K562 (cell line): Measurements from ENCODE around the gene CMIP. TPM values are rescaled to one million over a fixed set of nuclear protein-coding genes. Genes with fewer than 3 reads are reported as not detected.

Source experiments
- ATAC-seq: fragments of 200-7000 bp; cut with Tn5 transposase; 3 replicates; pipeline ENCODE4 v1.9.1; 2020; ENCODE audit warnings: moderate library complexity
- BruUV-seq: library from RNA; stranded (reverse); fragments of 400-500 nt; replicated peaks from 2 replicates; lab custom pipeline; 2021; lab: Mats Ljungman, UMichigan
- CTCF ChIA-PET: fragments of 300-600 bp; formaldehyde crosslinking; extraction: SDS; loops from one replicate; lab custom pipeline; 2021; ENCODE audit warnings: low intra/inter-chr PET ratio; lab: Yijun Ruan, JAX
- POLR2A ChIA-PET: fragments of 300-600, 350-650 bp; sonication (Branson Sonifier 250); formaldehyde crosslinking; extraction: SDS; loops from one replicate; lab custom pipeline; 2021; ENCODE audit warnings: antibody characterized with exemption, inconsistent platforms; lab: Yijun Ruan, JAX
- DNase-seq, 4 experiments: peaks; one replicate each; pipeline versions ENCODE4 v3.0.0 to v3.0.0-alpha.2; 2011 to 2018; ENCODE audit warnings: low spot score in 3 of 4, mixed read lengths in 3 of 4; ENCODE audit errors: extremely low read depth in 1 of 4
- FAIRE-seq: peaks from 2 replicates; lab custom pipeline; 2011; peaks lifted over from hg19 to GRCh38; lab: Jason Lieb, UNC
- H2AFZ ChIP-seq: 2 replicates; pipeline ENCODE4 v1.6.0; 2011; ENCODE audit warnings: low read depth, low read length, control low read depth, inconsistent platforms
- H3K27ac ChIP-seq: fragments of 200-600 bp; 3 replicates; pipeline ENCODE4 v1.8.0; 2011; ENCODE audit warnings: low read depth, mild to moderate bottlenecking, control low read depth, inconsistent platforms, low read length, moderate library complexity, mixed read lengths; ENCODE audit errors: extremely low read depth
- H3K27me3 ChIP-seq, 2 experiments: fragments of 300-600 bp in 1 of 2; 2 replicates in 1 of 2; 3 replicates in 1 of 2; pipeline versions ENCODE4 v1.6.0 to v1.8.0; 2011; ENCODE audit warnings: inconsistent platforms in 2 of 2, low read length in 2 of 2, mild to moderate bottlenecking in 1 of 2, mixed read lengths in 1 of 2, moderate library complexity in 1 of 2; ENCODE audit not compliant: control insufficient read depth in 2 of 2, insufficient read depth in 2 of 2
- H3K36me3 ChIP-seq: fragments of 300-600 bp; 3 replicates; pipeline ENCODE4 v1.8.0; 2011; ENCODE audit warnings: mild to moderate bottlenecking, low read length, inconsistent platforms; ENCODE audit not compliant: control insufficient read depth, insufficient read depth
- H3K4me1 ChIP-seq, 2 experiments: fragments of 200-600 bp in 1 of 2; replicated peaks in 1 of 2; 2 replicates in 1 of 2; 3 replicates in 1 of 2; pipeline versions ENCODE4 v1.5.1 to v1.8.0; 2011; ENCODE audit warnings: inconsistent platforms in 2 of 2, low read length in 2 of 2, mild to moderate bottlenecking in 1 of 2, mixed read lengths in 1 of 2, moderate library complexity in 1 of 2; ENCODE audit not compliant: control insufficient read depth in 2 of 2, insufficient read depth in 2 of 2
- H3K4me2 ChIP-seq: 2 replicates; pipeline ENCODE4 v1.6.1; 2011; ENCODE audit warnings: low read length, control low read depth, inconsistent platforms, mixed read lengths; ENCODE audit not compliant: insufficient read depth
- H3K4me3 ChIP-seq: fragments of 200-600 bp; sonication (generic), shearing (Covaris generic); 2 replicates; pipeline ENCODE4 v1.5.1; 2016; ENCODE audit warnings: control low read depth, inconsistent platforms
- H3K79me2 ChIP-seq: fragments of 200-600 bp; 3 replicates; pipeline ENCODE4 v1.8.0; 2011; ENCODE audit warnings: low read length, inconsistent platforms; ENCODE audit not compliant: control insufficient read depth, insufficient read depth
- H3K9ac ChIP-seq, 2 experiments: 2 replicates each; pipeline versions ENCODE4 v1.6.0 to v1.6.1; 2011; ENCODE audit warnings: low read depth in 2 of 2, low read length in 2 of 2, control low read depth in 1 of 2, inconsistent platforms in 1 of 2, mild to moderate bottlenecking in 1 of 2, mixed read lengths in 1 of 2; ENCODE audit not compliant: insufficient read depth in 1 of 2
- H3K9me1 ChIP-seq: one replicate; pipeline ENCODE4 v1.6.0; 2011; ENCODE audit warnings: inconsistent platforms, mild to moderate bottlenecking, low read length, moderate library complexity; ENCODE audit not compliant: control insufficient read depth, insufficient read depth
- H3K9me3 ChIP-seq: replicated peaks from 2 replicates; pipeline ENCODE4 v1.5.1; 2011; ENCODE audit warnings: low read depth, low read length, inconsistent platforms; ENCODE audit not compliant: control insufficient read depth, insufficient read depth
- H4K20me1 ChIP-seq: replicated peaks from 2 replicates; pipeline ENCODE4 v1.6.1; 2011; ENCODE audit warnings: low read length, inconsistent platforms, mixed read lengths; ENCODE audit not compliant: control insufficient read depth, insufficient read depth
- CBX5 ChIP-seq: IDR thresholded peaks from 2 replicates; pipeline ENCODE4 v1.6.1; 2014; ENCODE audit warnings: low read depth, borderline replicate concordance
- ETS2 ChIP-seq: IDR thresholded peaks from 2 replicates; pipeline ENCODE4 v1.6.1; 2016; ENCODE audit warnings: borderline replicate concordance, missing genetic modification characterization, mild to moderate bottlenecking, moderate library complexity, missing compliant biosample characterization; ENCODE audit not compliant: poor library complexity, severe bottlenecking
- FOSL1 ChIP-seq: fragments of 200-800 bp; sonication (Bioruptor generic); conservative IDR thresholded peaks from 2 replicates; pipeline ENCODE4 v1.6.1; 2016; ENCODE audit warnings: missing genetic modification characterization, missing compliant biosample characterization
- POLR2G ChIP-seq: fragments of 200-400 bp; formaldehyde crosslinking; IDR thresholded peaks from 2 replicates; pipeline ENCODE4 v1.6.1; 2017; ENCODE audit warnings: low read depth, mild to moderate bottlenecking, antibody characterized with exemption, low read length, moderate library complexity
- SOX6 ChIP-seq: fragments of 450-650 bp; IDR thresholded peaks from 2 replicates; pipeline ENCODE4 v1.6.1; 2014; ENCODE audit warnings: mild to moderate bottlenecking
- ZFP36 ChIP-seq: fragments of 150-350 bp; IDR thresholded peaks from 2 replicates; pipeline ENCODE4 v1.6.1; 2018; ENCODE audit warnings: low read length, low read depth; ENCODE audit not compliant: partially characterized antibody
- ZKSCAN3 ChIP-seq: fragments of 250-450 bp; sonication (Bioruptor Pico); IDR thresholded peaks from 2 replicates; pipeline ENCODE4 v1.4.0; 2020
- ZNF124 ChIP-seq: sonication (generic); formaldehyde crosslinking; IDR thresholded peaks from 2 replicates; pipeline ENCODE4 v1.8.1; 2022; ENCODE audit warnings: missing genetic modification reagents
- ZNF707 ChIP-seq: fragments of 250-450 bp; sonication (Bioruptor Pico); conservative IDR thresholded peaks from 2 replicates; pipeline ENCODE4 v1.8.0; 2022; ENCODE audit warnings: inconsistent platforms, mild to moderate bottlenecking, moderate library complexity
- WGBS: fragments of 100-300 bp; shearing (Covaris generic); methylation state at CpG from one replicate; pipeline ENCODE4 v1.1.6; 2016; ENCODE audit warnings: low coverage, mixed read lengths; ENCODE audit not compliant: insufficient coverage; ENCODE audit errors: missing lambda C conversion rate; 5-methylcytosine and 5-hydroxymethylcytosine counted together
- in situ Hi-C: fragments of 300-500 bp; cut with MboI; formaldehyde crosslinking; loops from 4 replicates; pipeline ENCODE4 v1.15.0; 2018; ENCODE audit warnings: inconsistent platforms, mixed read lengths
- intact Hi-C: fragments of 100-400 bp; cut with micrococcal nuclease; formaldehyde crosslinking; loops from 2 replicates; pipeline ENCODE4 v1.14.2; 2022
- polyA plus RNA-seq, 8 experiments: library from polyadenylated mRNA; depleted of rRNA in 4 of 8; stranded (reverse) in 5 of 8; unstranded in 3 of 8; fragments of >200 nt; fragmentation: Nextera tagmentation in 2 of 8; fragmentation: Illumina TruSeq in 1 of 8; extraction: Ambion mirVana in 2 of 8; extraction: Trizol in 1 of 8; gene quantifications; 2 replicates each; pipeline versions ENCODE4 v1.2.1 to v1.2.3, GENCODE V29; 2011 to 2014; ENCODE audit warnings: inconsistent platforms in 1 of 8, missing spikeins in 1 of 8
- total RNA-seq, 7 experiments: library from RNA; depleted of rRNA in 6 of 7; stranded (reverse); fragments of >200 nt in 6 of 7; fragmentation: Illumina TruSeq in 2 of 7; extraction: Trizol in 2 of 7; gene quantifications; 2 replicates each; pipeline versions ENCODE4 v1.2.1 to v1.2.3, GENCODE V29; 2011 to 2021; ENCODE audit warnings: low replicate concordance in 1 of 7

CMIP gene
- total and polyA plus RNA-seq, 9 of the 15 experiments (the other 6 are each of a cell fraction or from before 2014, with no cell fraction given) = 0.94 to 82.5 (median 10.3) TPM

GRCh38 chr16:81659249-81659648 is 214.6 kb downstream of the CMIP start:
- DNase-seq = no peak
- Histone ChIP-seq H2AFZ (no peak overlapping the region), H4K20me1 (no peaks in the 10 kb centered on the region), H3K36me3 (peaks cover 90% of the 10 kb centered on the region), H3K9me1 (no peaks in the 10 kb centered on the region), H3K79me2 (peaks cover 8% of the 10 kb centered on the region; the same call in 2 of the 3 replicates), H3K27me3 (no peaks in the 10 kb centered on the region), H3K4me2 (no peak overlapping the region), H3K9me3 (no peaks in the 10 kb centered on the region), H3K27ac (no peak overlapping the region), H3K9ac (no peak overlapping the region), H3K4me1 (peaks cover 4 to 7% of the 10 kb centered on the region in 2 experiments; a peak in 4 of 5 replicates), H3K4me3 (no peak overlapping the region)
- 79% methylated on average over 2 of the region's 2 CpGs for whole genome bisulfite sequencing
- no peak for TF ChIP-seq CBX5
- no peak for TF ChIP-seq ZNF124
- no peak for TF ChIP-seq SOX6
- no peak for TF ChIP-seq ZKSCAN3 (CRISPR knock-in tag)
- peak; percentile 92 for TF ChIP-seq ZFP36
- no peak for TF ChIP-seq ETS2 (tag)
- TF ChIP-seq ZNF707 = no peak
- intact Hi-C loops = no loop called here
- CTCF ChIA-PET = no interaction called here
- POLR2A ChIA-PET = interaction anchor here (0.6 to 1.5 kb wide), 3 partner anchors 25 to 38 kb away, joined by 3 to 5 read pairs (median 3); no protein-coding TSS in a partner anchor
- ATAC-seq = no peak
- BruUV-seq = no TSS peak
- in situ Hi-C loops = no loop called here
- no peak for FAIRE-seq

GRCh38 chr16:81661082-81661481 is 216.5 kb downstream of the CMIP start:
- no peak overlapping the region for H3K4me3 ChIP-seq
- no peaks in the 10 kb centered on the region for H4K20me1 ChIP-seq

More at GRCh38 chr16:81661082-81661481, 216.5 kb downstream of the CMIP start:
- Histone ChIP-seq H3K4me1 (no peaks in the 10 kb centered on the region), H3K27ac (no peak overlapping the region), H2AFZ (no peak overlapping the region), H3K36me3 (peaks cover 95% of the 10 kb centered on the region), H3K4me2 (no peak overlapping the region), H3K9me1 (no peaks in the 10 kb centered on the region), H3K79me2 (no peaks in the 10 kb centered on the region), H3K27me3 (no peaks in the 10 kb centered on the region), H3K9me3 (no peaks in the 10 kb centered on the region), H3K9ac (no peak overlapping the region; a peak in 1 of 4 replicates)
- ATAC-seq = no peak
- in situ Hi-C loops (no loop called here), intact Hi-C loops (no loop called here)
- BruUV-seq = no TSS peak
- no peak for FAIRE-seq
- ChIA-PET CTCF (no interaction called here), POLR2A (interaction anchor here (0.6 to 0.9 kb wide), 4 partner anchors 11 to 172 kb away, joined by 3 to 4 read pairs (median 3); no protein-coding TSS in a partner anchor)
- peak; percentile 26; the same call in 1 of the 2 replicates for TF ChIP-seq POLR2G
- no peak for TF ChIP-seq FOSL1 (tag)
- no peak for DNase-seq
- 87% methylated on average over 13 of the region's 14 CpGs for WGBS
